ENCODE data around the gene UBR4. TPM values are rescaled to one million over a fixed set of nuclear protein-coding genes. Genes with fewer than 3 reads are reported as not detected.

UBR4 gene
- polyA plus RNA-seq (49.7 and 58.4 TPM in 2 replicates), polyA minus RNA-seq (124 and 156 TPM in 2 replicates)

- TF ChIP-seq POLR2AphosphoS5 (IDR thresholded peaks at IDR 0.05) = peak; percentile 97
- TF ChIP-seq SMC3 (conservative IDR thresholded peaks at IDR 0.05; ENCODE audit: poor library complexity) = peak; percentile 34
- TF ChIP-seq TAF1 (IDR thresholded peaks at IDR 0.05; ENCODE audit: low read depth) = peak; percentile 87
- TF ChIP-seq MXI1 (conservative IDR thresholded peaks at IDR 0.05; ENCODE audit: poor library complexity, severe bottlenecking) = peak; percentile 87
- peak; percentile 86 for TF ChIP-seq EP300 (conservative IDR thresholded peaks at IDR 0.05; ENCODE audit: poor library complexity, severe bottlenecking)
- TF ChIP-seq RAD21 (conservative IDR thresholded peaks at IDR 0.05) = peak; percentile 28
- TF ChIP-seq EZH2 (IDR thresholded peaks at IDR 0.05; ENCODE audit: borderline replicate concordance, insufficient read depth, low read length, poor library complexity, severe bottlenecking) = no peak
- peak; percentile 91 for TF ChIP-seq REST (IDR thresholded peaks at IDR 0.05; ENCODE audit: borderline replicate concordance)
- TF ChIP-seq, protein P1, sequence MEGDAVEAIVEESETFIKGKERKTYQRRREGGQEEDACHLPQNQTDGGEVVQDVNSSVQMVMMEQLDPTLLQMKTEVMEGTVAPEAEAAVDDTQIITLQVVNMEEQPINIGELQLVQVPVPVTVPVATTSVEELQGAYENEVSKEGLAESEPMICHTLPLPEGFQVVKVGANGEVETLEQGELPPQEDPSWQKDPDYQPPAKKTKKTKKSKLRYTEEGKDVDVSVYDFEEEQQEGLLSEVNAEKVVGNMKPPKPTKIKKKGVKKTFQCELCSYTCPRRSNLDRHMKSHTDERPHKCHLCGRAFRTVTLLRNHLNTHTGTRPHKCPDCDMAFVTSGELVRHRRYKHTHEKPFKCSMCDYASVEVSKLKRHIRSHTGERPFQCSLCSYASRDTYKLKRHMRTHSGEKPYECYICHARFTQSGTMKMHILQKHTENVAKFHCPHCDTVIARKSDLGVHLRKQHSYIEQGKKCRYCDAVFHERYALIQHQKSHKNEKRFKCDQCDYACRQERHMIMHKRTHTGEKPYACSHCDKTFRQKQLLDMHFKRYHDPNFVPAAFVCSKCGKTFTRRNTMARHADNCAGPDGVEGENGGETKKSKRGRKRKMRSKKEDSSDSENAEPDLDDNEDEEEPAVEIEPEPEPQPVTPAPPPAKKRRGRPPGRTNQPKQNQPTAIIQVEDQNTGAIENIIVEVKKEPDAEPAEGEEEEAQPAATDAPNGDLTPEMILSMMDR (IDR thresholded peaks at IDR 0.05; ENCODE audit: poor library complexity, severe bottlenecking) = peak; percentile 25
- Histone ChIP-seq H3K9ac (ENCODE audit: low read length) (peak within 1 kb of the TSS; percentile 90), H3K9me2 (ENCODE audit: insufficient read depth, low read length) (no peaks in the 10 kb centered on the region), H3K27ac (ENCODE audit: low read length) (peak within 1 kb of the TSS; percentile 87), H3K9me3 (ENCODE audit: low read length) (no peaks in the 10 kb centered on the region), H3F3A (ENCODE audit: insufficient read depth, low read length, poor library complexity, severe bottlenecking) (no peaks in the 10 kb centered on the region), H3K4me3 (ENCODE audit: low read length) (peak within 1 kb of the TSS; percentile 89), H3K4me2 (ENCODE audit: low read length) (peak within 1 kb of the TSS; percentile 83), H4K20me1 (ENCODE audit: insufficient read depth) (no peaks in the 10 kb centered on the region), H3K36me3 (ENCODE audit: insufficient read depth, low read length) (no peaks in the 10 kb centered on the region), H3K79me2 (replicated peaks; ENCODE audit: insufficient read depth, low read length) (peaks cover 78% of the 10 kb centered on the region), H3K27me3 (ENCODE audit: insufficient read depth, low read depth, low read length) (no peaks in the 10 kb centered on the region), H2AFZ (ENCODE audit: low read depth, low read length) (peak within 1 kb of the TSS; percentile 70)
Observed at GRCh38 chr1:19209990-19210771, at the start of gene UBR4. UBR4 (minus strand) TSS chr1:19210266; CDS start chr1:19210248, 18 bp downstream.

- no peak for TF ChIP-seq SMC3 (conservative IDR thresholded peaks at IDR 0.05; ENCODE audit: poor library complexity)
- no peak for TF ChIP-seq MXI1 (conservative IDR thresholded peaks at IDR 0.05; ENCODE audit: poor library complexity, severe bottlenecking)
- TF ChIP-seq EP300 (conservative IDR thresholded peaks at IDR 0.05; ENCODE audit: poor library complexity, severe bottlenecking) = no peak
- no peaks in the 10 kb centered on the region for H3K36me3 ChIP-seq (ENCODE audit: insufficient read depth, low read length)
- H3K9me3 ChIP-seq (ENCODE audit: low read length) = no peaks in the 10 kb centered on the region
Observed at GRCh38 chr1:19258353-19258752, 48.3 kb upstream of the UBR4 start.

More at GRCh38 chr1:19258353-19258752, 48.3 kb upstream of the UBR4 start:
- H2AFZ ChIP-seq (ENCODE audit: low read depth, low read length) = no peak overlapping the region
- H3K4me2 ChIP-seq (ENCODE audit: low read length) = no peak overlapping the region
- no peak overlapping the region for H3K4me3 ChIP-seq (ENCODE audit: low read length)
- H3K79me2 ChIP-seq (replicated peaks; ENCODE audit: insufficient read depth, low read length) = peaks cover 3% of the 10 kb centered on the region
- no peak overlapping the region for H3K9ac ChIP-seq (ENCODE audit: low read length)
- H3F3A ChIP-seq (ENCODE audit: insufficient read depth, low read length, poor library complexity, severe bottlenecking) = no peaks in the 10 kb centered on the region
- H3K27ac ChIP-seq (ENCODE audit: low read length) = no peak overlapping the region
- no peaks in the 10 kb centered on the region for H3K9me2 ChIP-seq (ENCODE audit: insufficient read depth, low read length)
- no peaks in the 10 kb centered on the region for H3K27me3 ChIP-seq (ENCODE audit: insufficient read depth, low read depth, low read length)
- no peaks in the 10 kb centered on the region for H4K20me1 ChIP-seq (ENCODE audit: insufficient read depth)
